ENCODE measurements around the gene SCN7A. TPM values are rescaled to one million over a fixed set of nuclear protein-coding genes. Genes with fewer than 3 reads are reported as not detected.

Gene SCN7A
- total and polyA plus RNA-seq, 4 donors, result 0.05 to 7.9 (median 1.1) TPM

DNA sequence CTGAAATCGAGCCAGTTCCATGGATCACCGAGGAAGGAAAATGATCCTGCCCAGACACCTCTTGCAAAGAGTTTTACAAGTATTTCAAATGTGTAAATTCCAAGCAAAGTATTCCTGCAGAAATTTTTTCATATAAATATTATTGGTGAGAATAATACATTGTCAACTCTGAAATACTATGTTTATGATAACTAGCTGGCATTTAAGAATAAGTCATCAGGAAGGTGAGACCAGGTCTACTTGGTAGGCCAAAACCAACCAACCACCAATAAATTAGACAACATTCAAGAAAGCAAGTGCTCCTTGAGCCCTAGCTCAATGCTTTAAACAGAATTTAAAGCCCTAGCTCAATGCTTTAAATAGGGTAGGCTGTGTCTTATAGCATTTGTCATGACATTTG, 21.7 kb downstream of the SCN7A start (continued):
- TF ChIP-seq GABPA (IDR thresholded peaks at IDR 0.05 in 1 of 2, conservative IDR thresholded peaks at IDR 0.05 in 1 of 2), result no peak

DNA sequence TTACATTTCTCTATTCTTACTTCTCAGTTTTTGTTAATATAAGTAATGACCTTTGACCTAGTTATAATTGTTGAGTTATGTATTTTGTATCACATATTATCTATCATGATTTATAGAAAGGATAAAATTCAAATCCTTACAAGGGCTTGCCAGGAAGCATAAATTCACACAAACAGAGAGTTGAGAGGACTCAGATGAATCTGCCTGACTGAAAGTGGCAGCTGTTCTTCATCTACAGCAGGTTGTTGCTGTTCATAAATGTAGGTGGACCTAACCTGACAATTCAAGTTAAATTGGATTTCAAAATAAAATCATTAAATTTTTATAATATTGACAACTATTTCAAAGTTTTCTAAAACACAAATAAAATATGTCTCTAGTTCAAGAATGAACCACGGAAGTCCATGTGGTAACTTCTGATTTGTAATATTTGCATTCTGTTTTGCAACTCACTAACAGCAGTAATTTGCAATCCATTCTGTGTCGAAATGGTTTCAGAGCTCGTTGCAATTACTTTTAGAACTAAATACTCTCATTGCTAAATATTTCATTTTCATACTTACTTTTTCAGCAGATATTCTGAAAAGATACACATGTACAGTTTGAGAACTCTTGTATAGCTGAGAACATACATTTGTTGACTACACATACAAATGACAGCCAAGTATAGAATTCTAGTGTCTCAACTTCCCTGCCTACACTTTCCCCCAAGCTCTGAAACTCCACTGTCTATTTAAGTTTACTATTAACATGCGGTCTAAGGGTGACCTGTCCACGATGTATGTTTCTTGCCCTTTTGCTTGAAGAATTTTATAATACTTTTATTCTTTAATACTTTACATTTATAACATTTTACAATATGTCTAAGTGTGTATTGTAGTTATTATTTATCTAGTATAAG, 25.7 kb downstream of the SCN7A start:
- H3K9me3 ChIP-seq (ENCODE audit: control insufficient read depth in 4 of 4, low read length in 3 of 4), result no peaks in the 10 kb centered on the region
- no peak for DNase-seq (ENCODE audit: low spot score)
- H3K9ac ChIP-seq (ENCODE audit: low read depth in 1 of 2, low read length in 2 of 2), result no peak overlapping the region
- no peak overlapping the region for H3K4me3 ChIP-seq (ENCODE audit: low read depth in 1 of 3, low read length in 3 of 3)
- peaks cover 0 to 4% (median under 1%) of the 10 kb centered on the region in 4 donors for H3K4me1 ChIP-seq (ENCODE audit: control insufficient read depth in 4 of 4, insufficient read depth in 4 of 4, low read length in 3 of 4)
- peak overlapping the region; percentile 48 to 50 for H3K27ac ChIP-seq (ENCODE audit: low read depth in 1 of 2, low read length in 2 of 2)
- WGBS, result 25% methylated on average over 5 of the region's 5 CpGs
- no peaks in the 10 kb centered on the region for H3K27me3 ChIP-seq (ENCODE audit: control insufficient read depth in 4 of 4, insufficient read depth in 4 of 4, low read length in 3 of 4)
- TF ChIP-seq NR2F2 (IDR thresholded peaks at IDR 0.05), result no peak
- TF ChIP-seq, protein P1, sequence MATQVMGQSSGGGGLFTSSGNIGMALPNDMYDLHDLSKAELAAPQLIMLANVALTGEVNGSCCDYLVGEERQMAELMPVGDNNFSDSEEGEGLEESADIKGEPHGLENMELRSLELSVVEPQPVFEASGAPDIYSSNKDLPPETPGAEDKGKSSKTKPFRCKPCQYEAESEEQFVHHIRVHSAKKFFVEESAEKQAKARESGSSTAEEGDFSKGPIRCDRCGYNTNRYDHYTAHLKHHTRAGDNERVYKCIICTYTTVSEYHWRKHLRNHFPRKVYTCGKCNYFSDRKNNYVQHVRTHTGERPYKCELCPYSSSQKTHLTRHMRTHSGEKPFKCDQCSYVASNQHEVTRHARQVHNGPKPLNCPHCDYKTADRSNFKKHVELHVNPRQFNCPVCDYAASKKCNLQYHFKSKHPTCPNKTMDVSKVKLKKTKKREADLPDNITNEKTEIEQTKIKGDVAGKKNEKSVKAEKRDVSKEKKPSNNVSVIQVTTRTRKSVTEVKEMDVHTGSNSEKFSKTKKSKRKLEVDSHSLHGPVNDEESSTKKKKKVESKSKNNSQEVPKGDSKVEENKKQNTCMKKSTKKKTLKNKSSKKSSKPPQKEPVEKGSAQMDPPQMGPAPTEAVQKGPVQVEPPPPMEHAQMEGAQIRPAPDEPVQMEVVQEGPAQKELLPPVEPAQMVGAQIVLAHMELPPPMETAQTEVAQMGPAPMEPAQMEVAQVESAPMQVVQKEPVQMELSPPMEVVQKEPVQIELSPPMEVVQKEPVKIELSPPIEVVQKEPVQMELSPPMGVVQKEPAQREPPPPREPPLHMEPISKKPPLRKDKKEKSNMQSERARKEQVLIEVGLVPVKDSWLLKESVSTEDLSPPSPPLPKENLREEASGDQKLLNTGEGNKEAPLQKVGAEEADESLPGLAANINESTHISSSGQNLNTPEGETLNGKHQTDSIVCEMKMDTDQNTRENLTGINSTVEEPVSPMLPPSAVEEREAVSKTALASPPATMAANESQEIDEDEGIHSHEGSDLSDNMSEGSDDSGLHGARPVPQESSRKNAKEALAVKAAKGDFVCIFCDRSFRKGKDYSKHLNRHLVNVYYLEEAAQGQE (IDR thresholded peaks at IDR 0.05), result no peak
- TF ChIP-seq, protein P2, sequence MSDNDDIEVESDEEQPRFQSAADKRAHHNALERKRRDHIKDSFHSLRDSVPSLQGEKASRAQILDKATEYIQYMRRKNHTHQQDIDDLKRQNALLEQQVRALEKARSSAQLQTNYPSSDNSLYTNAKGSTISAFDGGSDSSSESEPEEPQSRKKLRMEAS (IDR thresholded peaks at IDR 0.05), result no peak
- no peak for TF ChIP-seq FOXA1 (IDR thresholded peaks at IDR 0.05)
- TF ChIP-seq RAD21 (IDR thresholded peaks at IDR 0.05), result no peak
- TF ChIP-seq EGR1 (IDR thresholded peaks at IDR 0.05; ENCODE audit: low read depth in 2 of 2), result no peak
- TF ChIP-seq HNF4G (IDR thresholded peaks at IDR 0.05), result no peak
- peak; percentile 51 for TF ChIP-seq SP1 (IDR thresholded peaks at IDR 0.05)
- TF ChIP-seq YY1 (IDR thresholded peaks at IDR 0.05), result peak; percentile 65
- peak in 1 of 2 donors; percentile 8 for TF ChIP-seq JUND (IDR thresholded peaks at IDR 0.05)
- TF ChIP-seq HNF4A (conservative IDR thresholded peaks at IDR 0.05), result peak; percentile 18 to 39
- no peak for TF ChIP-seq TAF1 (conservative IDR thresholded peaks at IDR 0.05)
- TF ChIP-seq GABPA (IDR thresholded peaks at IDR 0.05 in 1 of 2, conservative IDR thresholded peaks at IDR 0.05 in 1 of 2), result peak in 1 of 2 donors; percentile 32
- TF ChIP-seq, protein P3, sequence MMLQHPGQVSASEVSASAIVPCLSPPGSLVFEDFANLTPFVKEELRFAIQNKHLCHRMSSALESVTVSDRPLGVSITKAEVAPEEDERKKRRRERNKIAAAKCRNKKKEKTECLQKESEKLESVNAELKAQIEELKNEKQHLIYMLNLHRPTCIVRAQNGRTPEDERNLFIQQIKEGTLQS (IDR thresholded peaks at IDR 0.05), result peak; percentile 78
- TF ChIP-seq RXRA (IDR thresholded peaks at IDR 0.05), result peak in 1 of 2 donors; percentile 36
- TF ChIP-seq, protein P4, sequence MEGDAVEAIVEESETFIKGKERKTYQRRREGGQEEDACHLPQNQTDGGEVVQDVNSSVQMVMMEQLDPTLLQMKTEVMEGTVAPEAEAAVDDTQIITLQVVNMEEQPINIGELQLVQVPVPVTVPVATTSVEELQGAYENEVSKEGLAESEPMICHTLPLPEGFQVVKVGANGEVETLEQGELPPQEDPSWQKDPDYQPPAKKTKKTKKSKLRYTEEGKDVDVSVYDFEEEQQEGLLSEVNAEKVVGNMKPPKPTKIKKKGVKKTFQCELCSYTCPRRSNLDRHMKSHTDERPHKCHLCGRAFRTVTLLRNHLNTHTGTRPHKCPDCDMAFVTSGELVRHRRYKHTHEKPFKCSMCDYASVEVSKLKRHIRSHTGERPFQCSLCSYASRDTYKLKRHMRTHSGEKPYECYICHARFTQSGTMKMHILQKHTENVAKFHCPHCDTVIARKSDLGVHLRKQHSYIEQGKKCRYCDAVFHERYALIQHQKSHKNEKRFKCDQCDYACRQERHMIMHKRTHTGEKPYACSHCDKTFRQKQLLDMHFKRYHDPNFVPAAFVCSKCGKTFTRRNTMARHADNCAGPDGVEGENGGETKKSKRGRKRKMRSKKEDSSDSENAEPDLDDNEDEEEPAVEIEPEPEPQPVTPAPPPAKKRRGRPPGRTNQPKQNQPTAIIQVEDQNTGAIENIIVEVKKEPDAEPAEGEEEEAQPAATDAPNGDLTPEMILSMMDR (IDR thresholded peaks at IDR 0.05; ENCODE audit: low read depth, low read length, missing input control), result no peak
- TF ChIP-seq, protein P5, sequence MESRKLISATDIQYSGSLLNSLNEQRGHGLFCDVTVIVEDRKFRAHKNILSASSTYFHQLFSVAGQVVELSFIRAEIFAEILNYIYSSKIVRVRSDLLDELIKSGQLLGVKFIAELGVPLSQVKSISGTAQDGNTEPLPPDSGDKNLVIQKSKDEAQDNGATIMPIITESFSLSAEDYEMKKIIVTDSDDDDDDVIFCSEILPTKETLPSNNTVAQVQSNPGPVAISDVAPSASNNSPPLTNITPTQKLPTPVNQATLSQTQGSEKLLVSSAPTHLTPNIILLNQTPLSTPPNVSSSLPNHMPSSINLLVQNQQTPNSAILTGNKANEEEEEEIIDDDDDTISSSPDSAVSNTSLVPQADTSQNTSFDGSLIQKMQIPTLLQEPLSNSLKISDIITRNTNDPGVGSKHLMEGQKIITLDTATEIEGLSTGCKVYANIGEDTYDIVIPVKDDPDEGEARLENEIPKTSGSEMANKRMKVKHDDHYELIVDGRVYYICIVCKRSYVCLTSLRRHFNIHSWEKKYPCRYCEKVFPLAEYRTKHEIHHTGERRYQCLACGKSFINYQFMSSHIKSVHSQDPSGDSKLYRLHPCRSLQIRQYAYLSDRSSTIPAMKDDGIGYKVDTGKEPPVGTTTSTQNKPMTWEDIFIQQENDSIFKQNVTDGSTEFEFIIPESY (IDR thresholded peaks at IDR 0.05), result peak; percentile 20
- TF ChIP-seq FOXA2 (IDR thresholded peaks at IDR 0.05), result no peak
- no peaks in the 10 kb centered on the region for H3K36me3 ChIP-seq (ENCODE audit: control insufficient read depth in 4 of 4, insufficient read depth in 3 of 4, low read depth in 1 of 4, low read length in 3 of 4)
